ENCODE measurements around the gene ATP2C2.
"Not testable (repeated sequence)": the region's sequence is repeated elsewhere in the genome, so short reads cannot be mapped to it uniquely, and the experiment has no call there.

ATP2C2 gene

GRCh38 chr16:84339766-84340165 is 28.6 kb upstream of the ATP2C2 start:
- DNase-seq: no peak

GRCh38 chr16:84340325-84341040 is 27.9 kb upstream of the ATP2C2 start:
- no peak for DNase-seq

GRCh38 chr16:84341528-84342295 is 26.6 kb upstream of the ATP2C2 start:
- no peak for DNase-seq

GRCh38 chr16:84343800-84344199 is 24.5 kb upstream of the ATP2C2 start:
- DNase-seq: not testable (repeated sequence)

- no peak for DNase-seq
These were observed 23.6 kb upstream of the ATP2C2 start for GRCh38 chr16:84344781-84345180.

- no peak for DNase-seq
These were observed 21.2 kb upstream of the ATP2C2 start for GRCh38 chr16:84347161-84347560.

- DNase-seq: no peak
These were observed 19.9 kb upstream of the ATP2C2 start for GRCh38 chr16:84348386-84348888.

GRCh38 chr16:84349862-84350684 is 18.3 kb upstream of the ATP2C2 start:
- DNase-seq: no peak

GRCh38 chr16:84350685-84351400 is 17.5 kb upstream of the ATP2C2 start:
- peak in 1 of 56 donors; percentile 4 for DNase-seq

- no peak for DNase-seq
These were observed 16.7 kb upstream of the ATP2C2 start for GRCh38 chr16:84351630-84352029.

GRCh38 chr16:84354306-84354705 is 14.0 kb upstream of the ATP2C2 start:
- DNase-seq: no peak

- no peak for DNase-seq
These were observed 13.2 kb upstream of the ATP2C2 start for GRCh38 chr16:84355149-84355548.

- peak in 6 of 56 donors; percentile 16 to 70 (median 54) for DNase-seq
These were observed 12.2 kb upstream of the ATP2C2 start for GRCh38 chr16:84356176-84356575.

GRCh38 chr16:84356591-84357116 is 11.7 kb upstream of the ATP2C2 start:
- DNase-seq: peak; percentile 21 to 95 (median 85)

GRCh38 chr16:84357191-84357651 is 11.1 kb upstream of the ATP2C2 start:
- DNase-seq: peak in 10 of 56 donors; percentile 6 to 62 (median 42)

- DNase-seq: no peak
These were observed 9.6 kb upstream of the ATP2C2 start for GRCh38 chr16:84358601-84359295.

- no peak for DNase-seq
These were observed 9.0 kb upstream of the ATP2C2 start for GRCh38 chr16:84359326-84359725.

GRCh38 chr16:84360170-84360569 is 8.2 kb upstream of the ATP2C2 start:
- DNase-seq: no peak

GRCh38 chr16:84360748-84361147 is 7.6 kb upstream of the ATP2C2 start:
- no peak for DNase-seq

GRCh38 chr16:84361546-84361945 is 6.8 kb upstream of the ATP2C2 start:
- DNase-seq: peak in 1 of 56 donors; percentile 42
